Fibroblast of villous mesenchyme (primary cell): ENCODE results near the gene TMEM44. TPM values are rescaled to one million over a fixed set of nuclear protein-coding genes. Genes with fewer than 3 reads are reported as not detected.

Source experiments
- DNase-seq: peaks from one replicate; pipeline ENCODE4 v3.0.0-alpha.2; 2010; ENCODE audit warnings: low read depth
- H3K4me3 ChIP-seq: 2 replicates; pipeline ENCODE4 v1.5.1; 2011; ENCODE audit warnings: low read depth, mild to moderate bottlenecking, low read length
- CTCF ChIP-seq: IDR thresholded peaks from 2 replicates; pipeline ENCODE4 v1.5.1; 2012; ENCODE audit warnings: low read depth, mild to moderate bottlenecking, low read length; ENCODE audit not compliant: insufficient read depth
- total RNA-seq: library from RNA; depleted of rRNA; stranded (reverse); fragments of >200 nt; gene quantifications from 2 replicates; pipeline ENCODE4 v1.2.3, GENCODE V29; 2012

TMEM44 gene
- total RNA-seq, 1 donor, result 11.7 TPM

GRCh38 chr3:194584866-194585265 is 48.4 kb downstream of the TMEM44 start:
- peak overlapping the region; percentile 87 for H3K4me3 ChIP-seq
- no peak for DNase-seq
- TF ChIP-seq CTCF, result no peak

- H3K4me3 ChIP-seq, result peak overlapping the region; percentile 87
- DNase-seq, result no peak
- TF ChIP-seq CTCF, result no peak
These were observed 48.9 kb downstream of the TMEM44 start for GRCh38 chr3:194584320-194584776.

- no peak for DNase-seq
- no peak for TF ChIP-seq CTCF
- no peak overlapping the region for H3K4me3 ChIP-seq
These were observed 50.9 kb downstream of the TMEM44 start for GRCh38 chr3:194582196-194582905.

- DNase-seq, result peak; percentile 59
- H3K4me3 ChIP-seq, result no peak overlapping the region
- no peak for TF ChIP-seq CTCF
These were observed 54.1 kb downstream of the TMEM44 start for GRCh38 chr3:194579091-194579606.

GRCh38 chr3:194577986-194578905 is 55.0 kb downstream of the TMEM44 start:
- no peak for TF ChIP-seq CTCF
- no peak overlapping the region for H3K4me3 ChIP-seq
- peak; percentile 90 for DNase-seq

- H3K4me3 ChIP-seq, result no peak overlapping the region
- TF ChIP-seq CTCF, result peak; percentile 14
- peak; percentile 86 for DNase-seq
These were observed 57.6 kb downstream of the TMEM44 start for GRCh38 chr3:194575484-194576210.
